Activated CD8-positive, alpha-beta T cell treated with anti-CD3 and anti-CD28 coated beads for 36 hours (primary cell): ENCODE measurements around the gene NDUFA5. TPM values are rescaled to one million over a fixed set of nuclear protein-coding genes. Genes with fewer than 3 reads are reported as not detected.
A peak's percentile ranks its signal among the peaks of the same experiment; 100 is the strongest.

ENCODE experiments used
- ATAC-seq: fragments of 200-7000 bp; cut with Tn5 transposase; one replicate; pipeline ENCODE4 v1.10.0; 2021; ENCODE audit warnings: mild to moderate bottlenecking, moderate library complexity
- CTCF ChIA-PET: fragments of 350-600 bp; sonication (Branson Sonifier 250); formaldehyde crosslinking; loops from one replicate; lab custom pipeline; 2021; ENCODE audit warnings: antibody characterized with exemption; lab: Charles Lee
- POLR2A ChIA-PET: fragments of 350-600 bp; sonication (Branson Sonifier 250); formaldehyde crosslinking; loops from one replicate; lab custom pipeline; 2021; ENCODE audit warnings: antibody characterized with exemption; lab: Charles Lee
- DNase-seq: peaks from one replicate; pipeline ENCODE4 v3.0.0-alpha.2; 2020
- H3K27ac Mint-ChIP-seq: one replicate; pipeline ENCODE4 v1.8.0; 2021; ENCODE audit warnings: mild to moderate bottlenecking, mixed read lengths
- H3K27me3 Mint-ChIP-seq: one replicate; pipeline ENCODE4 v1.8.0; 2021; ENCODE audit warnings: mixed read lengths
- H3K36me3 Mint-ChIP-seq: one replicate; pipeline ENCODE4 v1.8.0; 2021; ENCODE audit warnings: low read depth, mixed read lengths
- H3K4me1 Mint-ChIP-seq: one replicate; pipeline ENCODE4 v1.8.0; 2021; ENCODE audit warnings: low read depth, mixed read lengths
- H3K4me3 Mint-ChIP-seq: one replicate; pipeline ENCODE4 v1.8.0; 2021; ENCODE audit warnings: mild to moderate bottlenecking, moderate library complexity, mixed read lengths
- H3K9me3 Mint-ChIP-seq: one replicate; pipeline ENCODE4 v1.8.0; 2021; ENCODE audit warnings: mixed read lengths
- CTCF ChIP-seq: fragments of 200-600 bp; IDR thresholded peaks from one replicate; pipeline ENCODE4 v1.8.0; 2022; ENCODE audit warnings: antibody characterized with exemption, mild to moderate bottlenecking
- intact Hi-C: fragments of 100-400 bp; cut with micrococcal nuclease; formaldehyde crosslinking; loops from one replicate; pipeline ENCODE4 v1.10.0; 2022
- total RNA-seq, 2 experiments: library from RNA; stranded (reverse); gene quantifications; one replicate each; pipeline ENCODE4 v1.2.3, GENCODE V29; 2021

Gene NDUFA5
- total RNA-seq, 2 experiments from 2014 or later = 62.8 to 63.7 TPM

DNA sequence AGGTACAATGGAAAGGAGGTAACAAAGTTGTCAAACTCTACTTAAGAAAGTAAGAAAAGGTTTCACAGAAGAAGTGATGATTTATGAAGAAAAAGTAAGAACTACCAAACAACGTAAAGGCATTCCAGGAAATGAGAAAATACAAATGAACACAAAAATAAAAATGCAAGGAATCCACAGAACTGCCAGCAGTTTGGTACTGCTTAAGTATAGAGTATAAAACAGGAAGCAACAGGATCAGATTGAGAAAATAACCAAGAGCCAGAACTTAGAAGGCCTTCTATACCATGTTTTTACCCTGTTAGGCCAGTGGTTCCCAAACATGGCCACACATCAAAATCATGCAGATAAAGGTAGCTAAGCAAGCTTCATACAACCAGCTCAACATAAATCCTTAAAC lies 9.2 kb downstream of the NDUFA5 start:
- ATAC-seq = no peak
- Mint-ChIP-seq H3K4me3 (no peak overlapping the region), H3K27me3 (no peaks in the 10 kb centered on the region), H3K9me3 (no peaks in the 10 kb centered on the region), H3K4me1 (peaks cover 30% of the 10 kb centered on the region), H3K36me3 (peaks cover 27% of the 10 kb centered on the region), H3K27ac (peak overlapping the region; percentile 27)
- intact Hi-C loops = no loop called here
- no peak for TF ChIP-seq CTCF
- DNase-seq = no peak
- ChIA-PET POLR2A (interaction anchor here (0.6 kb wide), 1 partner anchor 184 kb away, joined by 4 read pairs; no protein-coding TSS in a partner anchor), CTCF (interaction anchor here (0.8 kb wide), 1 partner anchor 54 kb away, joined by 4 read pairs; no protein-coding TSS in a partner anchor)

DNA sequence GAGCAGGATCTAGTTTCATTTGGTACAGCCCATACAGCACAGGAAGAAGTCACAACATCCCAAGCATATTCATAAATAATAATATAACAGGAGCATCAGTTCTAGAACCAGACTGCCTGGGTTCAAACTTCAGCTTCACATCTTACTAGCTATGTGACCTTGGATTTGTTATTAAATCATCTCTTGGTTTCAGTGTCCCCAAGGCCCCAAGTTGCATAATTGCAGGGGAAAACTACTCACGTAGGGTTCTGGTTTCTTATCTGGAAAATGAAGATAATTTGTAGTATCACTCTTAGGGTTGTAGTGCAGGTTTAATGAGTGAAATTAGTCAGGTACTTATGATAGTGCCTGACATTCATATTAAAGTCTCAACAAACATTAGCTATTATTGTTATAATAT lies 17.7 kb downstream of the NDUFA5 start:
- H3K36me3 Mint-ChIP-seq = no peaks in the 10 kb centered on the region
- ChIA-PET POLR2A (no interaction called here), CTCF (interaction anchor here (0.9 to 2.4 kb wide), 3 partner anchors 10 to 45 kb away, joined by 3 to 7 read pairs (median 3); no protein-coding TSS in a partner anchor)

DNA sequence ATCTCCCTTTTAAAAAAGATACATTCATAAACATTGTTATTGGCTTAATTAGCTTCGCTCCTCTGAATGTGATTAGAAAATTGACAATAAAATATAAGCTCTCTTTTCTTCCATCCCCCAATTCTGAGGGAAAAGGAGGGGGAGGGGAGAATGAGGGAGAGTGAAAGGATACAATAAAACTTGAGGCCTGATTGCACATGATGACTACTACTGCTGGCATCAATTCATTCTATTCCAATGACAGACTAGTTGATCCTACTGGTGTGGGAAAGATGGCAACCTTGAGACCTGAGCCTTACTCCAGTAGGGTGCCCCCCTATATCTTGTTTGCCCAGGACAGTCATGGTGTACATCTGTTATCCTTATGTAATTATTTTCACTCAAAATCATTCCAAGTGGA lies 18.7 kb downstream of the NDUFA5 start:
- intact Hi-C loops = loop anchor here (5.0 kb wide), 1 partner anchor 47 kb away; no protein-coding TSS in a partner anchor
- H3K27me3 Mint-ChIP-seq = peaks cover 4% of the 10 kb centered on the region
- CTCF ChIA-PET = interaction anchor here (2.4 kb wide), 1 partner anchor 44 kb away, joined by 7 read pairs; no protein-coding TSS in a partner anchor

More for the DNA sequence above, 17.7 kb downstream of the NDUFA5 start:
- DNase-seq = no peak
- no peaks in the 10 kb centered on the region for H3K27me3 Mint-ChIP-seq
- H3K9me3 Mint-ChIP-seq = no peaks in the 10 kb centered on the region
- H3K27ac Mint-ChIP-seq = no peak overlapping the region
- H3K4me1 Mint-ChIP-seq = peaks cover 15% of the 10 kb centered on the region
- no peak overlapping the region for H3K4me3 Mint-ChIP-seq
- intact Hi-C loops = loop anchor here (5.0 kb wide), 1 partner anchor 48 kb away; no protein-coding TSS in a partner anchor
- TF ChIP-seq CTCF = no peak
- ATAC-seq = no peak

DNA sequence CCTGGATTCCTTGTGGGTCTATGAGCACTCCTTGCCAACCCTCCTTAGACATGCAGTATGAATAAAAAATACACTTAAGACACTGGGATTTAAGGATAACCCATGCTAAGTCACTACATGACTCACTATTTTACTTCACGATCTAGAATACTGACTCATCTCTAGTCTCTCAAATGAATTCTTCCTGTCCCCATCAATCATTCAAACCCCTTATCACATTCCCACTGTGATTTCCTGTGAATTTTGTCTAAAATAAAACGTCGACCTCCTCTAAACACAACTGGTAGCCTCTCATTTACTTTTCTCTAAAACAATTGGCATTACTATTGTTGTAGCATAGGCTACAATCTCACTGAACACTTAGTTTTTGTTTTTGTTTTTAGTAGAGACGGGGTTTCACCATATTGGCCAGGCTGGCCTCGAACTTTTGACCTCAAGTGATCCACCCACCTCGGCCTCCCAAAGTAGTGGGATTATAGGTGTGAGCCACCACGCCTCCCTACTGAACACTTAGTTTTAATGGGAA lies 19.4 kb downstream of the NDUFA5 start:
- H3K27ac Mint-ChIP-seq = no peak overlapping the region
- peaks cover 8% of the 10 kb centered on the region for H3K27me3 Mint-ChIP-seq
- no peak overlapping the region for H3K4me3 Mint-ChIP-seq
- no peaks in the 10 kb centered on the region for H3K36me3 Mint-ChIP-seq
- TF ChIP-seq CTCF = no peak
- ChIA-PET POLR2A (interaction anchor here (0.7 kb wide), 1 partner anchor 173 kb away, joined by 3 read pairs; no protein-coding TSS in a partner anchor), CTCF (interaction anchor here (0.7 to 2.4 kb wide), 2 partner anchors 19 to 44 kb away, joined by 3 to 7 read pairs; partner anchors contain the start of gene NDUFA5)
- intact Hi-C loops = loop anchor here (5.0 kb wide), 1 partner anchor 46 kb away; no protein-coding TSS in a partner anchor
- H3K4me1 Mint-ChIP-seq = peaks cover 26% of the 10 kb centered on the region
- ATAC-seq = no peak
- DNase-seq = no peak
- H3K9me3 Mint-ChIP-seq = no peaks in the 10 kb centered on the region

More for the DNA sequence above, 18.7 kb downstream of the NDUFA5 start:
- ATAC-seq (no peak), DNase-seq (no peak)
- Mint-ChIP-seq H3K36me3 (no peaks in the 10 kb centered on the region), H3K9me3 (no peaks in the 10 kb centered on the region), H3K4me1 (peaks cover 21% of the 10 kb centered on the region), H3K4me3 (no peak overlapping the region), H3K27ac (no peak overlapping the region)
- POLR2A ChIA-PET = interaction anchor here (0.7 kb wide), 1 partner anchor 172 kb away, joined by 3 read pairs; no protein-coding TSS in a partner anchor
- TF ChIP-seq CTCF = no peak

DNA sequence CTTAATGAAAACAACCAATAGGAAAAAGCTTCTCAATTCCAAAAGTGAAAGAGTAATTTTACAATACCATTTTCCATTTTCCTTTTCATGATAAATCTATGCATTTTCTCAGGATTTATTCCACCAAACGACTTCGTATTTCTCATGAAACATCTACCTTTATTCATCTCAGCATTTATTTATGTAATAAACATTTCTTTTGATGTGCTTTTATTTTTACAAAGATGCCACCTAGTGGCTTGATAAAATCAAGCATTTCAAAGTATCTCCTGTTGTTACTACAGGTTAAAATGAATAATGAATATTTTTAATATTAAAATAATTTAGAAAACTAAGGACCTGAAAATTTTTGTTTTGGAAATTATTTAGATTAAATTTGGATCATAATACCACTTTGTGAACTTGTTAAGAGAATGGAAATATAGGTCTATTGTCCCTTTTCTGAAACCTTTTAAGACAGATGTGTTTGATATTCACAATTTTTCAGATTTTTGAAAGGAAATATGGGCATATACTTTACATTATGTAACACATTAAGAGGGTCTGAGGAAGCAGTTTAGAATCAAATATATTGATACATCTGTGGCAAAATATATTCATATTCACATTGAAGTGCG lies 20.5 kb downstream of the NDUFA5 start:
- TF ChIP-seq CTCF = peak; percentile 56
- POLR2A ChIA-PET = no interaction called here
- no peak overlapping the region for H3K4me3 Mint-ChIP-seq

More for the DNA sequence above, 20.5 kb downstream of the NDUFA5 start:
- CTCF ChIA-PET = no interaction called here
- Mint-ChIP-seq H3K9me3 (no peaks in the 10 kb centered on the region), H3K4me1 (peaks cover 31% of the 10 kb centered on the region), H3K27ac (no peak overlapping the region), H3K27me3 (peaks cover 14% of the 10 kb centered on the region), H3K36me3 (no peaks in the 10 kb centered on the region)
- no peak for DNase-seq
- intact Hi-C loops = loop anchor here (5.0 kb wide), 1 partner anchor 45 kb away; no protein-coding TSS in a partner anchor
- ATAC-seq = no peak
